Stimulated activated CD8-positive, alpha-beta memory T cell treated with anti-CD3 and anti-CD28 coated beads, Interleukin-7, amount 100 ng/mL, for 24 hours (primary cell): ENCODE data around the gene TMCC1.
"Not testable (repeated sequence)": the region's sequence is repeated elsewhere in the genome, so short reads cannot be mapped to it uniquely, and the experiment has no call there.

Experiments
- DNase-seq: peaks from one replicate; pipeline ENCODE4 v3.0.0-alpha.2; 2020; ENCODE audit warnings: low read depth

The TMCC1 gene

DNA sequence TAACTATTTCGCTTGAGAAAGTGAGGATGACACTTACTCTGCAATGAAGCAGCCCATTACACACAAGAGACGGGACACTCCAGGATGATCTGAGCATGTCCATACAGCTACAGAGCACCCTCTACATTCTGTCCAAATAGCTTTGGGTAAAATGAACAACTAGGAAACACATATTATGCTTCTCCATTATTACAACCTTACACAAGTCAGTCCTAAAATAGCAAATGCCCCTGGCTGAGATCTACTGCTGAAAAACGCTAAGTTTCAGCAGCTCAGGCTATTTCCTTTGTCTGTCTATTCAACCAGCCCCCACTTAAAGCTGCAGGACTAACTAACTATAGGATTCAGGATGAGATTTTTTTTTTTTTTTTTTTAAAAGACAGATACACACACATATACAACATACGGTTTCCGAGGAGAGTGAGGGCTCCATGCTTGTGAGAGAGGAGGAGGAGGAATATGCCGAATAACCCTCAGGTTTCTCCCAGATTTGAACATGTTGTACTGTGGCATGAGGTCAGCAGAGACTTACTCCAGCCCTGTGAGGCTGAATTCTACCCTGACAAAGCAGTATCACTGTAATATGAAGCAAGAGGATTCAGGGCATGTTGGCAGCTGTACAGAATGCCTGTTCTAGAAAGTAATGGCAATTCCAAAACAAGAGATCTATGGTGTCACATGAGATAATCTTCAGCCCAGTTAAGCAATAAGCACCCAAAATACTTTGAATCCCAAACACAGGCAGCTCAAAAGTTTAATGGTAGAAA is 169.8 kb downstream of the TMCC1 start:
- DNase-seq = no peak

DNA sequence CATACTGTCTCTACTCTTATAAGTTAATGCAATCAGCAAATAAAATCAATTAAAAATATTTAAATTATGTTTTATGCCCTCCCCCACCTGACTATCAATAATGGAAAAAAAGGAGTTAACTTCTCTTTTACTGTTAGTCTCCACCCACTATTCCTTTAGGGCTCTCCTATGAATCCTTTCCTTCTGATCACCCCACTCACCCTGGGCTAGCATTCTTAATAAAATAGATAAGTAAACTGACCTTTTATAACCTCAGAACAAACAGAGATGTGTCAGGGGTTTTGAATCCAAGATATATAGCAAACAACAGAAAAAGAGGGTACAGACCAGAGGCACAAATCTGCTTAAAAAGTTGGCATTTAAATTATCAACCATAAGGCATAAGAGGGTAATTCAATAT is 171.0 kb downstream of the TMCC1 start:
- no peak for DNase-seq

DNA sequence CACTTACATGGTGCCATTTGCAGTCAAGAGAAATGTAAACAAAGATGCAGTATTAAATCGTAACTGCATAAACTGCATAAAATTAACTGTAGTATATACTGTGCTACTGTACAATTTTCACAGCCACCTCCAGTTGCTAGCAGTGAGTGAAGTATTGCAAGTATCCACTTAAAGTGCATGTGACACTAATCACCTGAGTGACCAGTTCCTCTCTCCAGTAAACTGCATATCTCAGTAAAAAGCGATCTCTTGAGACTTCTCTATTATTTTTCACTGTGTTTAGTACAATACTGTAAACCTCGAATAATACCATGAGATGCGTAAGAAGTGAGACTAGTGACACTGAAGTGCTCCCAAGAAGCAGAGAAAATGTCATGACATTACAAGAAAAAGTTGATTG is 175.3 kb downstream of the TMCC1 start:
- no peak for DNase-seq

DNA sequence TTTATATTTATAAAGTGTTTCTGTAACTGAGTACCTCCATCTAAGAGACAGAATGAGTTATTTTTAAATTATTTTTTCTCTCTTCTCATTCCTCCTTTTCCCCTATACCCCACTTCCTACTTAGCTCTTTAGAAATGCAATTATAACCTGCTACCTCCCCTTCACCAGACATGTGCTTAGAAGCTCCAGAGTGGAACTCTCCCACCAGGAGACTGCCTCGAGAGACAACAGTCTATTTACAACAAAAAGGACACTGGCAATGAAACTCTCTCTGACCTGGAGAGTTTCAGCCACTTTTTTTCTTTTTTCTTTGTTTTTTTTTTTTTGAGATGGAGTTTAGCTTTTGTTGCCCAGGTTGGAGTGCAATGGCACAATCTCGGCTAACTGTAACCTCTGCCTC is 177.7 kb downstream of the TMCC1 start:
- DNase-seq = no peak

DNA sequence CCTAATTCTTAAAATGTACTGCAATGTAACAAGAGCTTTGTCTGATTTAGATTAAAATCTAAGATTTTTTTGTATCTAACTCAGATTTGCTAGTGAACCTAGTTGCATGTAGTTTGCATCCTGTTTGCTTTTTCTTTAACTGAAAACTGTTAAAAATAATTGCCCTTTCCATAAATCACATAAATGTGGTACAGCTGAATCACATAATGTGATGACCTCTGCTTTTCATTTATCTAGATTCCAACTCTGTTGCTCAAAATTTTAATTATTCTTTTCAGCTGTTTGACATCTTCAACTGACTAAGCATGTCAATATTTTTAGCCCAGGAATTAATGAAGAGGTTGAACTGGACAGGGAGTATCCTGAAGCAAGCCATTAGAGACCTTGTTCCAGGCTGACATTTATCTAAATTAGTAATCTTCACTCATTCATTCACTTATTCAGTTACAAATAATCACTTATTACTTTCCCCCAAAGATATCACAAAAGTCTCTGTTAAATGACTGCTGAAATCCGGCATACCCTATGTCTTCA is 185.1 kb downstream of the TMCC1 start:
- DNase-seq = no peak

DNA sequence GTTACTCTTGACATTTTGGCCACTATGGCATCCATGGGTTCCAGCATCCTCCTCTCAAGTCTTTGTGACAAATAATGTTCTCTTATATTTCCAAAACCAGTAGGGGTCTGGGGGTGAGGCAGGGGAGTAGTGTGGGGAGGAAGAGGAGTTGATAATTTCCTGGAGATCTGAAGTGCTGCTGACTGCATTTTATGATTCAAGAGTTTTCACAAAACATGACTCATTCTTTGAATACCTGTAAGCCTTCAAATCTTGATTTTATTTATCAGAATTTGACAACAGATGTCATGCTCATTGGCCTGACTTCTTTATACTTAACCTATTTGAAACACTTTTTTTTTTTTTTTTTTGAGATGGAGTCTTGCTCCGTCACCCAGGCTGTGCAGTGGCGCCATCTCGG is 188.2 kb downstream of the TMCC1 start:
- DNase-seq = no peak

DNA sequence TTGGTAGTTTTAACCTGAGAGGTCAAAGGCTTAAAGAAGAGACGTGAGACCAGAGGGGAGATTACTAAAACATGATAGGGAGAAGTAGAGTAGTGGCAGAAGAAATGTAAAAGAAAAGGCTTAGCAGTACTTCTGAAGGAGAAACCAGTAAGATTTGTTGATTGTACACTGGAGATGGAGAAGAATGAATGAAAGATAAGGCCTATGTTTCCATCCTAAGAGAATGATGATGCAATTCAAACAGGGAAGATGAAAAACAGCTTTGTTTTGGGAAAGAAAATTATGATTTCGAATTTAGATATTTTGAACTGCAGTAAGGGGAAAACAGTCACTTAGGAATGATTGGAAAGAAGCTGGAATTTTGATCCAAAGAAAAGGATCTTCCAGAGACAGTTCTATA is 189.6 kb downstream of the TMCC1 start:
- no peak for DNase-seq

DNA sequence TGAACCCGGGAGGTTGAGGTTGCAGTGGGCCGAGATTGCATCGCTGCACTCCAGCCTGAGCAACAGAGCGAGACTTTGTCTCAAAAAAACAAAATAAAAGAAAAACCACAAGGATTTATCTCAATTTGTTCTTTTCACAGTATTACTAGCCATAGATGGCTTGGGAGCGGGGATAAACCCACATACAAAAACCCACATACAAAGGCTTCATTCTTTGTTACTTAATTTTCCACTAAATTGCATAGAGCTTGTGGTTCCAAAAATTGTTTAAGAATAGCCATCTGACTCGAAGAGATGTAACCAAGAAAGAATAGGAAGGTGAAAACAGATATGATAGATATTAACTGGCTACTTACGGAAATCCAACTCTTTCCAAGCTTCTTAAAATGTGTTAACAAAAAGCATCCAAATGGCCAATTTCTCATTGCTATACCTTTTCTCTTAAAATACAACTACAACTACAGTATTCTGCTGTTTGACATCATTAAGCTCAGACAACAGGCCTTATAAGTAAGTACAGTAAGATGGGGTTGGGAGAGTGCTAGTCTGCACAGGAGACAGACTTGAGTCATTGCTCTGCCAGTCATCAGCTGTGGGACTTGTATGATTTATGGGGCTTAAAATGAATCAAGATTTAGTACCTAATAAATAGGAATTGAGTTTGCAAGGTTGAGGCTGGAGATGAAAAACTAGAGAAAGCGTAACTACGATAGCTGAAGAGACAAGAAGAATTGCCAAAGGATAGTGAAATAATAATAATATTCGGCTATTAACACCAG is 190.4 kb downstream of the TMCC1 start:
- no peak for DNase-seq

DNA sequence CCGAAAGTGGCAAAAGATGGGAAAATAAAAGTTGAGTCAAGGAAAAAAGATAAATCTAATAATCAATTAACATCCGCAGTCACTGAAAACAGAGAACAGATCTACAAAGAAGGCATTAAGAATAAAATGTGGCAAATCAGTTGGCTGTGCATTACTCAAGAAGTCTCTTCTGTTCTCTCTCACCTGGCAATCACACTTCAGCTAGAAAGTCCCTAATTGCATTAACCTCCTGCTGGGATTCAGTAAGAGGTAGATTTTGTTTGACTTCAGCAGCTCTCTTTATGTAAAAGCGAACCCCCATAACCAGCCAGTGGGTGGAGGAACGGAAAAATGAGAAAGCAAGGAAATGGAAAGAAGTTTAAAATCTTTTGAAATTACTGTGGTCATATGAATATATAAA is 192.3 kb downstream of the TMCC1 start:
- DNase-seq = no peak

DNA sequence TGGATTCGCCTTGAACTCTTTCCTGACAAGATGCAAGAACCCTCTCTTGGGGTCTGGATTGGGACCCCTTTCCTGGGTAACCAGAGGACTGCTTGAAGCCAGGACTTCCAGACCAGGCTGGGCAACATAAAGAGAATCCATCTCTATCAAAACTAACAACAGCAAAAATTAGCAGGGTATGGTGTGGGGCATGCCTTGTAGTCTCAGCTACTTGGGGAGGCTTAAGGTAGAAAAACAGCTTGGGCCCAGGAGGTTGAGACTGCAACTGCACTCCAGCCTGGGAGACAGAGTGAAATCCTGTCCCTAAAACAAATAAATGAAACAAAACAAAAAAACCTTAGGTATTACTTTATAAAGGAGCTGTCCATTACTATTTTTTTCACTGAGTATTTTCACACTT is 193.9 kb downstream of the TMCC1 start:
- no peak for DNase-seq

DNA sequence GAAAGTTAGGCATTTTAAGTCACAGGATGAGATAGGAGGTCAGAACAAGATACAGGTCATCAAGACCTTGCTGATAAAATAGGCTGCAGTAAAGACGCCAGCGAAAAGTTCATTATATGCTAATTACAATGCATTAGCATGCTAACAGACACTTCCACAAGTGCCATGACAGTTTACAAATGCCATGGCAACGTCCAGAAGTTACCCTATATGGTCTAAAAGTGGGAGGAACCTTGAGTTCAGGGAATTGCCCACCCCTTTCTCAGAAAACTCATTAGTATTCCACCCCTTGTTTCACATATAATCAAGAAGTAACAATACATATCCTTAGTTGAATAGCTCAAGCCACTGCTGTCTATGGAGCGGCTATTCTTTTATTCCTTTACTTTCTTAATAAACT is 194.3 kb downstream of the TMCC1 start:
- no peak for DNase-seq

DNA sequence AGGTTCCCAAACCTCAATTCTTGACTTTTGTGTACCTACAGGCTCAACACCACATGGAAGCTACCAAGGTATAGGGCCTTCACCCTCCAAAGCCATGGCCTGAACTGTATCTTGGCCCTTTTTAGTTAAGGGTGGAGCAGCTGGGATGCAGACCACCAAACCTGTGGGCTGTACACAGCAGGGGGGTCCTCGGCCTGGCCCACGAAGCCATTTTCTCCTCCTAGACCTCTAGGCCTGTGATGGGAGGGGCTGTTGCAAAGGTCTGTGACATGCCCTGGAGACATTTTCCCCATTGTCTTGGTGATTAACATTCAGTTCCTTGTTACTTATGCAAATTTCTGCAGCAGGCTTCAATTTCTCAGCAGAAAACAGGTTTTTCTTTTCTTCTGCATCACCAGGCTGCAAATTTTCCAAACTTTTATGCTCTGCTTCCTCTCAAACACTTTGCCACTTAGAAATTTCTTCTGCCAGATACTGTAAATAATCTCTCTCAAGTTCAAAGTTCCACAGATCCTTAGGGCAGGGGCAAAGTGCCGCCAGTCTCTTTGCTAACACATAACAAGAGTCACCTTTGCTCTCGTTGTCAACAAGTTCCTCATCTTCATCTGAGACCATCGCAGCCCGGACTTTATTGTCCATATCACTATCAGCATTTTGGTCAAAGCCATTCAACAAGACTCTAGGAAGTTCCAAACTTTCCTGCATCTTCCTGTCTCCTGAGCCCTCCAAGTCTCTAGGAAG is 196.1 kb downstream of the TMCC1 start:
- DNase-seq = no peak

DNA sequence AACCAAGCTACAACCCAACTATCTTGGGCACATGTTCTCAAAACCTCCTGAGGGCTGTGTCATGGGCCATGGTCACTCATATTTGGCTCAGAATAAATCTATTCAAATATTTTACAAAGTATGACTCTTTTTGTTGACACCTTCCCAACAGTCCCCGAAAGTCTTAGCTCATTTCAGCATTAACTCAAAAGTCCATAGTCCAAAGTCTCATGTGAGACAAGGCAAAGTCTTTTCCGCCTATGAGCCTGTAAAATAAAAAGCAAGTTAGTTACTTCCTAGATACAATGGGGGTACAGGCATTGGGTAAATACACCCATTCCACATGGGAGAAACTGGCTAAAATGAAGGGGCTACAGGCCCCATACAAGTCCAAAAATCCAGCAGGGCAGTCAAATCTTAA is 197.1 kb downstream of the TMCC1 start:
- not testable (repeated sequence) for DNase-seq

DNA sequence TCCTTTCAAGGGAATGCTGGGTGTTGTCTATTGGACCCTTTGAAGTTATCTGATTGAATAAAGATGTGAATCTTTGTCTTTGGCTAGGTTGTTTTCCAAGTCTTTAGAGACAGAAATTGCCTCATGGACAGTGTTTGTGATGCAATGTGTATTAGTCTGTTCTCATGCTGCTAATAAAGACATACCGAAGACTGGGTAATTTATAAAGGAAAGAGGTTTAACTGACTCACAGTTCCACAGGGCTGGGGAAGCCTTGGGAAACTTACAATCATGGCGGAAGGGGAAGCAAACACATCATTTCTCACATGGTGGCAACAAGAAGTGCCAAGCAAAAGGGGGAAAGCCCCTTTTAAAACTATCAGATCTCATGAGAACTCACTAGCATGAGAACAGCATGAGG is 198.3 kb downstream of the TMCC1 start:
- no peak for DNase-seq

DNA sequence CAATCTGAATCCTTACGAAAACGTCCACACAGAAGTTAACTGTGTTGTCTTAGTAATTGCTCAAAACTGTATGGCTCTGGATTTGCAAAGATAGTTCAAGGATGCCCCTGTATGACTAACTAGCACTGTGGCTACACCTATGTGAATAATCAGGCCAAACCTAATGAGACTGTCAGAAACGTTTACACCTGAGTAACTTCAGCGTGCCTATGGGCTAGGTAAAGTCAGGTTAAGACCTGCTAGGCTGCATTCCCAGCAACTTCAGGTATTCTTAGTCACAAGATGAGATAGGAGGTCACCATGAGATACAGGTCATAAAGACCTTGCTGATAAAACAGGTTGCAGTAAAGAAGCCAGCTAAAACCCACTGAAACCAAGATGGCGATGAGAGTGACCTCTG is 199.3 kb downstream of the TMCC1 start:
- no peak for DNase-seq

DNA sequence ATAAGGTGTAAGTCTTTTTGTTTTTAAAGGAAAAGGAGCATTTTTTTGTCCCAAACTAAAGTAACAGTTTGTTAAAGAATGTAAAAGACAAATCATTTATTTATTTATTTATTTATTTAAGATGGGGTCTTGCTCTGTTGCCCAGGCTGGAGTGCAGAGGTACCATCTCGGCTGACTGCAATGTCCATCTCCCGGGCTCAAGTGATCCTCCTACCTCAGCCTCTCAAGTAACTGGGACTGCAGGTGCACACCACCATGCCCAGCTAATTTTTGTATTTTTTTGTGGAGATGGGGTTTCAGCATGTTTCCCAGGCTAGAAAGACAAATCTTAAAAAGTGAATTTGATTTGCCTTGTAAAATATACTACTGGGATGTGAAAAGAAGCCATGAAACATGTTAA is 200.8 kb downstream of the TMCC1 start:
- no peak for DNase-seq

DNA sequence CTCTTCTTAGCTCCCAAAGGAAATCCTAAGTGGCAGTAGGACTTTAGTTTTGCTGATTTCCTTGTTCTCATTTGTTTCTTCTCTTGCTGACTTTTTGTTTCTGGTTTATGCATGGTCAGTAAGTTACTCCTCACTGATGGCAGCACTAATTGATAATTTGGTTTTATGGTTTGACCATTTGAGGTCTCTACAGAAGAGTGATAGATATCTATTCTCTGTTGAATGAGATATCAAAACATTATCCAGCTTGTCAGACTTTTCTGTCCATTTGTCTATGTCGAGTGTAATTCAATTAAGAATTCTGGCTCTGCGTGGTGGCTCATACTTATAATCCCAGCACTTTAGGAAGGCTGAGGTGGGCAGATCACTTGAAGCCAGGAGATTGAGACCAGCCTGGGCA is 202.5 kb downstream of the TMCC1 start:
- no peak for DNase-seq

DNA sequence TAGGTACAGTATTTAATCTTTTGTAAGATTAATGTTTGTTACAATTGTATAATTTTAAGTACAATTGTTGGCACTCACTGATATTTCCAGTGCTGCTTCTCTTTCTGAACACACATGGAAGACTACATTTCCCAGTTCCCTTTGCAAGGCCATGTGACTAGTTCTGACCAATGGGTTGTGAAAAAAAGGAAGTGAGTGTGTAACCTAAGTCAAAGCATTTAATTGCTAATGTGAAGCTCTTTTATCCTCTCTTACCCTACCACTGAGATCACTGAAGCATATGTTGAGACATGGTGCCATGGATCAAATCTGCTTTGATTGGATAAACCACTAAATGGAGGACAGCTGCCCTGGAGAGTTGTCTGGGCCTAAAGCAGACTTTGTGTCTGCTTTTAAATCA is 203.1 kb downstream of the TMCC1 start:
- DNase-seq = no peak

DNA sequence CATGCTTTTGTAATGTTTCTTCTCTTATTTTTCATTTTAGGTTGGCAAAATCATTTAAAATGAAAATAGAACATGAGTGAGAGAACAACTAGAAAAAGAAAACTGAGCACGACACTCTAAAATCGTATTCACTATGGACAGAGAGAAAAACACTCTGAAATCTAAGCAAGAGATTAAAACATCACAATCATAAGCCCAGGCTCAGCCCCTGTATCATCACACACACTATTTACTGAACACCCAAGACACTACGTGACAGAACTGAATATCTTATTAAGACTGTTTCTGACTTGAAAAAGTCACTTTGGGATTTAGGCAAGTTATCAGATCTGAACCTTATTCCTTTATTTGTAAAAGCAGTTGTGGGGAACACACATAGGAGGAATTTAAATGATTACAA is 204.5 kb downstream of the TMCC1 start:
- DNase-seq = no peak

DNA sequence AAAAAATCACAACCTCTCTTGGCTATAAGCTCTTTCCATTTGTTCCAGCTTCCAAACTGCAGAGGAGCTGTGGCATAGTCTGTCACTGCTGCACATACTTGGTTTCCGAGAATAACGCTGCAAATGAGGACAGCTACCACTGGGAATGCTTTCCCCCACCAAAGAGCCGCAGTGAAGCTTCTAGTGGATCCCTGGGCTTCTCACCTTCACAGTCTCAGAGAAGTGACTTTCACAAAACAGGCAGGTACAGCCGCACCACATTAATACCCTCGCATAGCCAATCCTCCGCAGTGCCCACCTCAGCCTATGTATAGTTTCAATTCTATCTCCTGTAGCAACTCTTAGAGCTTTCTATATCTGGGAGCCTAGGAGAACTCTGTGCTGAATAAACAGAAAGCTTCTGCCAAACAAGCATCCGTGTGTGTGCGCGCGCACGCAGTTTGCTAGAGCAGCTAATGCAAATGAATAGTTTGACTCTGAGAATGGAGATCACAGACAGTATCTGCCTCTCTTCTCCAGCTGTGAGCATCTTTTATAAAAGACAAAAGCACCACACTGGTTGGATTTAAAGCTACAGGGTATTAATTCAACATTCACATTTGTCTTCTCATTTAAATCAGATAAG is 205.1 kb downstream of the TMCC1 start:
- DNase-seq = no peak

DNA sequence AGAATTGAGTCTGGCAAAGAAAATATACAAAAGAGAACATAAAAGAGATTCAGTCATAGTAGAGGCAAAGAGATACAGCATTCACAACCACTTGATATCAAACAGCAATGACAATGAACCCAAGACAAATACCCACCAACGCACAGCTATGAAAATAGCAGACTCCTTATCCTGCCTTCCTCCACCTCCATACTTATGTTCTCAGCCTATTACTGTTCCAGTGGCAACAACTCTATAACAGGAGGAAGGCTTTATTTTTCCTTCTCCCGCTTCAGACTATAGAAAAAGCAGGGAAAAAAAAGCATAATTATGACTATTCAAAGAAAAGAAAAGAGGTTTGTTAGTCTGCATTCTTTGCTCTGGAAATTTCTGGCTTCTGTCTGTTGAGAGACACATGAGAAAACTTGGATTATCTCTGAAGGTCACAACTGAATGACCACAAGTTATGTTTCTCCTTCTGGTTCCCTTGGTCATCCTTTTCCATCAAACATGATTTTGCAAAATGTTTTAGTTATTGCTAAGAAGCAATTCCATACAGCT is 205.9 kb downstream of the TMCC1 start:
- no peak for DNase-seq

DNA sequence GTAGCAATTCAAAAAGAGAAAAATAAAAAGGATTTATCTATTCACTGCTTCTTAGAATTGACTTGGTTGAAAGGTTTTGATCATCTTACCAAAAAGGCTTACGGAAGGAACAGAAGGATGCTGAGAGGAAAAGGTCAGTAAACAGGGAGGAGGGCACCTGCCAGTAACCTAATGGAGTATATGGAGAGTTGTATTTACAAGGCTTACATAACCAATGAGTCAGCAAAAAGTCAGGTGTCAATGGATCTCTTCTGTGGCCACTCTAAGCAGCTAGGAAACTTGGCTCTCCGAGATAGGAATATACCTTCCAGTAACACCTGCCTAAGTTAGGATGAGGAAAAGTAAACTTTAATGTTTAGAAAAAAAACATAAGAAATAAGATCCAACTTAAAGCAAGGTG is 206.6 kb downstream of the TMCC1 start:
- DNase-seq = no peak
